ENCODE measurements around the gene AK8. TPM values are rescaled to one million over a fixed set of nuclear protein-coding genes. Genes with fewer than 3 reads are reported as not detected.
"Not testable (repeated sequence)": the region's sequence is repeated elsewhere in the genome, so short reads cannot be mapped to it uniquely, and the experiment has no call there.

The AK8 gene
- total RNA-seq, 2 donors from 2014 or later = 0.19 TPM; not detected in 1

DNA sequence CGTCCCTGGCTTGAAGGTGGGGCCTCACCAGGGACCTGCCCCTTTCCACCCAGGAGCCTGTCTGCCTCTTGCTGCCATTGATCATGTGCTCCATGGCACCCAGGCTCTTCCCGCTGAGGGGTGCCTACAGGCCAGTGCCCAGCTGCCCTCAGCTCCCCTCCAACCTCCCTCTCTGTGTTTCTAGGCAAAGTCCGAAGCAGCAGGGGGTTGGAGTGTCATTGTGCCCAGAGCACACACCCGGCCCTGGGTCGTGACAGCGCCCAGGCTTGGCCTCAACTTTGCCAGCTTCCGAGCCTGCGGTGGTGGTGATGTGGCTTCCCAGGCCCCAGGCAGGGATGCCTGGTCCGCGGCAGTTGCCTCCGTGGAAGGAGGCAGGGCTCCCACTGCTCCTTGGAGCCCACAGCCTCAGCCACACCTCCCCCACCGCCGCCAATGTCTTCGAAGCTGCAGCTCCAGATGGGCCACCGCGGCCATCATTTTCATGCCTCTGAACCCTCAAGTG lies 155.5 kb downstream of the AK8 start:
- Histone ChIP-seq H3K27ac (no peak overlapping the region), H3K9me3 (no peaks in the 10 kb centered on the region), H3K27me3 (no peaks in the 10 kb centered on the region), H3K4me1 (no peaks in the 10 kb centered on the region), H3K4me3 (no peak overlapping the region), H3K36me3 (no peaks in the 10 kb centered on the region)
- TF ChIP-seq, protein P1, sequence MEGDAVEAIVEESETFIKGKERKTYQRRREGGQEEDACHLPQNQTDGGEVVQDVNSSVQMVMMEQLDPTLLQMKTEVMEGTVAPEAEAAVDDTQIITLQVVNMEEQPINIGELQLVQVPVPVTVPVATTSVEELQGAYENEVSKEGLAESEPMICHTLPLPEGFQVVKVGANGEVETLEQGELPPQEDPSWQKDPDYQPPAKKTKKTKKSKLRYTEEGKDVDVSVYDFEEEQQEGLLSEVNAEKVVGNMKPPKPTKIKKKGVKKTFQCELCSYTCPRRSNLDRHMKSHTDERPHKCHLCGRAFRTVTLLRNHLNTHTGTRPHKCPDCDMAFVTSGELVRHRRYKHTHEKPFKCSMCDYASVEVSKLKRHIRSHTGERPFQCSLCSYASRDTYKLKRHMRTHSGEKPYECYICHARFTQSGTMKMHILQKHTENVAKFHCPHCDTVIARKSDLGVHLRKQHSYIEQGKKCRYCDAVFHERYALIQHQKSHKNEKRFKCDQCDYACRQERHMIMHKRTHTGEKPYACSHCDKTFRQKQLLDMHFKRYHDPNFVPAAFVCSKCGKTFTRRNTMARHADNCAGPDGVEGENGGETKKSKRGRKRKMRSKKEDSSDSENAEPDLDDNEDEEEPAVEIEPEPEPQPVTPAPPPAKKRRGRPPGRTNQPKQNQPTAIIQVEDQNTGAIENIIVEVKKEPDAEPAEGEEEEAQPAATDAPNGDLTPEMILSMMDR (IDR thresholded peaks at IDR 0.05) = no peak
- no peak for DNase-seq (ENCODE audit: low spot score)

DNA sequence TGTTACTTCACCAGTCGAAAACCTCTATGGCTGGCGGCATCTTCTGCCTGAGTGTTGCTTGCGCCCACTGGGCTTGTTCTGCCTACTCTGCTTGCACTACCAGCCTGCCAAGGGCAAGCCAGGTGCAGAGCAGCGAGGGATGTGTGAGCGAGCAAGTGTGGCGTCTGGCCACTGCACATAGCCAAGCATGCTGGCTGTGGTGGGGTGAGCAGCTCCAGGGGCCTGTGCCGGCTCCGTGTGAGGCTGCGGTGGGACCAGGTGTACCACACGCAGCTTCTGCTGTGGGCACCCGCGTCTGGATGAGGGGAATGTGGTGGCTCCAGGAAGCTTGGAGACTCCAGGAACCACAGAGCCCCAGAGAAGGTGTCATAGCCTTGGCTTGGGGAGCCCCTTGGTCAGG lies 156.4 kb downstream of the AK8 start:
- Histone ChIP-seq H3K36me3 (no peaks in the 10 kb centered on the region), H3K27me3 (no peaks in the 10 kb centered on the region), H3K27ac (no peak overlapping the region), H3K9me3 (no peaks in the 10 kb centered on the region), H3K4me3 (no peak overlapping the region), H3K4me1 (no peaks in the 10 kb centered on the region)
- no peak for DNase-seq (ENCODE audit: low spot score)
- TF ChIP-seq, protein P1 (IDR thresholded peaks at IDR 0.05) = no peak

DNA sequence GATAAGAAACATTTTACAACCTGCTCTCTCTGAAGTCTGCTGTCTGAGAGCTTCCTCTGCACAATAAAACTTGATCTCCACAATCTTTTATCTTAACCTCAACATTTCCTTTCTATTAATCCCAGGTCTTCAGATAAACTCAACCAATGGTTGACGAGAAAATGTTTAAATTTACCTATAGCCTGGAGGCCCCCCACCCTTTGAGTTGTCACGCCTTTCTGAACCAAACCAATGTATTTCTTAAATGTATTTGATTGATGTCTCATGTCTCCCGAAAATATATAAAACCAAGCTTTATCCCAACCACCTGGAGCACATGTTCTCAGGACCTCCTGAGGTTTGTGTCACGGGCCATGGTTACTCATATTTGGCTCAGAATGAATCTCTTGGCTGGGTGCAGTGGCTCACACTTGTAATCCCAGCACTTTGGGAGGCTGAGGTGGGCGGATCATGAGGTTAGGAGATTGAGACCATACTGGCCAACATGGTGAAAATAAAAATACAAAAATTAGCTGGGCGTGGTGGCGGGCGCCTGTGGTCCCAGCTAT lies 159.6 kb downstream of the AK8 start:
- not testable (repeated sequence) for H3K4me1 ChIP-seq; H3K27me3 ChIP-seq; H3K4me3 ChIP-seq; H3K27ac ChIP-seq; DNase-seq (ENCODE audit: low spot score); H3K9me3 ChIP-seq; H3K36me3 ChIP-seq

DNA sequence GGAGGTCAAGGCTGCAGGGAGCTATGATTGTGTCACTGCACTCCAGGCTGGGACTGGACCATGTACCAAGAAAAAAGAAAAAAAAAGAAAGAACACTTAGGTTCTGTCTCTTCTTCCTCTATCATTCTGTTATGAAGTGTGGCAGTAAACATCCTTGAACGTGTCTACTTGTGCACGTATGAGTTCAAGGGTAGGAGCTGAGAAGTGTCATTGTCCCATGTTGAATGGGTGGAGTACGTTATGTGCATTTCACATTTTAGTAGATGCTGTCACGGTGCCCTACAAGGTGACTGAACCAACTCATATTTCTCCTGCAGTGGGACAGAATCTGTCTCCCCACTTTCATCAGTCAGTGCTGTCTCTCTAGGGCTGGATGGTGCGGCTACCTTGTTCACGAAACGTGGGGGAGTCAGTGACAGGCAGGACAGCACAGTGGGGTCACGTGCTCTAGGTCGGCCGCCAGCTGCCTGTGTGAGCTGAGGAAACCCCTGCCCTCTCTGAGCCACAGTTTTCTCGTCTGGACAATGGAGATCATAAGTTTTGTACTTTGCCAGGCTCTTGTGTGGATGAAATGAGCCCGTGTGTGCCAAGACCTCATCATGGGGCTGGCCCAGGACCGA lies 160.6 kb downstream of the AK8 start:
- Histone ChIP-seq H3K27me3 (no peaks in the 10 kb centered on the region), H3K4me1 (no peaks in the 10 kb centered on the region), H3K9me3 (no peaks in the 10 kb centered on the region), H3K4me3 (no peak overlapping the region), H3K36me3 (no peaks in the 10 kb centered on the region), H3K27ac (no peak overlapping the region)
- no peak for DNase-seq (ENCODE audit: low spot score)
- TF ChIP-seq, protein P1 (IDR thresholded peaks at IDR 0.05) = no peak

DNA sequence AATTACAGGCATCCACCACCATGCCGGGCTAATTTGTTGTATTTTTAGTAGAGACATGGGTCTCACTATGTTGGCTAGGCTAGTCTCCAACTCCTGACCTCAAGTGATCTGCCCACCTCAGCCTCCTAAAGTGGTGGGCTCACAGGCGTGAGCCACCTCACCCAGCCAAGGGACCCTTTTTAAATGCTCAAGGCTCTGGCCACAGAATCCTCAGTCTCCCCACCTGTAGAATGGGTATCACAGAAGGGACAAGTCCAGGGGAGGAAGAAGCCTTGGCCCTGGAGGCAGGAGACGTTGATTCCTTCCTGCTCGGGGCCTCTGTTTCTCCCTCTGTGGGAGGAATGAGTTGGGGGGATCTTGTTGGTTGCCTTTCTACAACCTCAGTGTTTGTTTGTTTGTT lies 162.1 kb downstream of the AK8 start:
- DNase-seq (ENCODE audit: low spot score) = no peak
- Histone ChIP-seq H3K4me3 (no peak overlapping the region), H3K36me3 (no peaks in the 10 kb centered on the region), H3K27me3 (no peaks in the 10 kb centered on the region), H3K4me1 (no peaks in the 10 kb centered on the region), H3K9me3 (no peaks in the 10 kb centered on the region), H3K27ac (no peak overlapping the region)
- TF ChIP-seq, protein P1 (IDR thresholded peaks at IDR 0.05) = no peak

DNA sequence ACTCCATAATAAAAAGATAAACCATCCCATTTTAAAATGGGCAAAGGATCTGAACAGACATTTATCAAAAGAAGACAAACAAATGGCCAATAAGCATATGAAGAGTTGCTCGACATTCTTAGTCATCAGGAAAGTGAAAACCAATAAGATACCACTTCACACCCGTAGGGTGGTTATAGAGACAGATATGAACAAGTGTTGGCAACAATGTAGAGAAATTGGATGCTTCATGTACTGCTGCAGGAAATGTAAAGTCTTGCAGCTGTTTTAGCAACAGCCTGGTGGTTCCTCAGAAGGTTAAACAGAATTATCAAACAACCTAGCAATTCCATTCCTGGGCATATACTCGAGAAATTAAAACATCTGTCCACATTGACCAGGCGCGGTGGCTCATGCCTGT lies 165.3 kb downstream of the AK8 start:
- Histone ChIP-seq H3K4me1 (no peaks in the 10 kb centered on the region), H3K36me3 (no peaks in the 10 kb centered on the region), H3K27me3 (no peaks in the 10 kb centered on the region), H3K9me3 (no peaks in the 10 kb centered on the region), H3K4me3 (no peak overlapping the region), H3K27ac (no peak overlapping the region)
- DNase-seq (ENCODE audit: low spot score) = no peak
- TF ChIP-seq, protein P1 (IDR thresholded peaks at IDR 0.05) = no peak
